Rectal smooth muscle tissue (tissue), 1 donor: ENCODE measurements around the gene ELOVL2.

ENCODE experiments used
- H3K27ac ChIP-seq: one replicate; pipeline ENCODE4 v1.7.0; 2013; ENCODE audit warnings: low read depth, low read length, inconsistent platforms
- H3K27me3 ChIP-seq: one replicate; pipeline ENCODE4 v1.7.0; 2013; ENCODE audit warnings: low read length; ENCODE audit not compliant: control insufficient read depth, insufficient read depth
- H3K36me3 ChIP-seq: one replicate; pipeline ENCODE4 v1.7.0; 2013; ENCODE audit warnings: low read length; ENCODE audit not compliant: control insufficient read depth, insufficient read depth
- H3K4me1 ChIP-seq: one replicate; pipeline ENCODE4 v1.7.0; 2013; ENCODE audit warnings: low read length; ENCODE audit not compliant: control insufficient read depth, insufficient read depth
- H3K4me3 ChIP-seq: one replicate; pipeline ENCODE4 v1.7.0; 2013; ENCODE audit warnings: low read length
- H3K9ac ChIP-seq: one replicate; pipeline ENCODE4 v1.7.0; 2013; ENCODE audit warnings: low read length

Gene ELOVL2

DNA sequence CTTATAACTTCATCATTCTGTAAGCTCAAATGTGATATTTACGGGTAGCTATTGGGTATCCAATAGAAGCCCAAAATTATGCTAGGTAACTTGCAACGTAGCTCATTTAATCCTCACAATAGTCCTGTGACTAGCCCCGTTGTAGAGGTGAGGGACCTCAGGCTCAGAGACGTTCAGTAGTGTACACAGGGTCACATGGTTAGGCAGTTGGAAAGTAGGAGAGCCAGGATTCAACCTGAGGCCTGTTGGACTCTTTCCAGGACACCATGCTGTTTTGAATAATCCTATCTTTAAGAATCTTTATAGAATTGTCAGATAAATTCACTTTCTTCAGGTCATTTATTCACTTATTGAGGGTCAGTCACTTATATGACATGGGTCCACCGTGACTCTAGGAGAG, 9.2 kb upstream of the ELOVL2 start:
- H3K9ac ChIP-seq: no peak overlapping the region
- H3K27me3 ChIP-seq: no peaks in the 10 kb centered on the region
- no peaks in the 10 kb centered on the region for H3K36me3 ChIP-seq
- H3K4me3 ChIP-seq: no peak overlapping the region
- no peak overlapping the region for H3K27ac ChIP-seq
- H3K4me1 ChIP-seq: no peaks in the 10 kb centered on the region

DNA sequence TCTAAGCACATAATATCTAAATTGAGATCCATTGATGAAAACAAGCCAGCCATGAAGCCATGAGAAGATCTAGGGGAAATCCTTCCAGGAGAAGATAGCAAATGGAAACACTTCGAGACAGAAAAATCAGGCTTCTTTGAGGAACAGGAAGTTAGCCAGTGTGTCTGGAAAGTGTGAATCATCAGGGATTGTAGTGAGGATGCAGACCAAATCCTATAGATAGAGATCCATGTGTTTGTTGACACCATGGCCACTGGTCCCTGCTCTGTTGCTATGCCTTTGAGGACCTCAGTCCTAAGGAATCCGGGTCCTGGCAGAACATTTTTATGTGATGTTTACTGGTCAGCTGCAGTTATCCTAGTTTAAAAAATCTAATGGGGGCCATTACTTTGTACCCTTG, 6.6 kb upstream of the ELOVL2 start:
- Histone ChIP-seq H3K36me3 (no peaks in the 10 kb centered on the region), H3K27me3 (no peaks in the 10 kb centered on the region), H3K4me1 (no peaks in the 10 kb centered on the region), H3K27ac (no peak overlapping the region), H3K4me3 (no peak overlapping the region), H3K9ac (no peak overlapping the region)

DNA sequence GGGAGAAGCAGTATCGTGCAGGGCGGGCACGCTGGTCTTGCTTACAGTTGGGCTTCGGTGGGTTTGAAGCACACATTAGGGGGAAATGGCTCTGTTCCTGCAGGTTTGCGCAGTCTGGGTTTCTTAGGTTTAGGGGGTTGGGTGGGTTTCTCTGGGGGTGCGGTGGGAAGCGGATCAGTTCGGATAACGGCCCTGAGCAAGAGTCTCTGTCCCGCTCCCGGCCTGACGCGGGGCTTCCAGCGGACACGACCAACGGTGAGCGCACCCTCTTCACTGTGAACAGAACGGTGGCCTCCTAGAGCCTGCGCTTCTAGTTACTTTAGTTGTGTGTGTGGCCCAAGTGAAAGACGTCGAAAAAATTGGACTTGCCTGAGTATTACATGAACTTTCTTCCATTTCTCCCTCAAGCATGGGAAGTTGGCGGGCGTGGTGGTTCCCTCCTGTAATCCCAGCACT, 635 bp upstream of the ELOVL2 start:
- Histone ChIP-seq H3K27me3 (peaks cover 8% of the 10 kb centered on the region), H3K4me3 (peak overlapping the region; percentile 15), H3K4me1 (no peaks in the 10 kb centered on the region)

DNA sequence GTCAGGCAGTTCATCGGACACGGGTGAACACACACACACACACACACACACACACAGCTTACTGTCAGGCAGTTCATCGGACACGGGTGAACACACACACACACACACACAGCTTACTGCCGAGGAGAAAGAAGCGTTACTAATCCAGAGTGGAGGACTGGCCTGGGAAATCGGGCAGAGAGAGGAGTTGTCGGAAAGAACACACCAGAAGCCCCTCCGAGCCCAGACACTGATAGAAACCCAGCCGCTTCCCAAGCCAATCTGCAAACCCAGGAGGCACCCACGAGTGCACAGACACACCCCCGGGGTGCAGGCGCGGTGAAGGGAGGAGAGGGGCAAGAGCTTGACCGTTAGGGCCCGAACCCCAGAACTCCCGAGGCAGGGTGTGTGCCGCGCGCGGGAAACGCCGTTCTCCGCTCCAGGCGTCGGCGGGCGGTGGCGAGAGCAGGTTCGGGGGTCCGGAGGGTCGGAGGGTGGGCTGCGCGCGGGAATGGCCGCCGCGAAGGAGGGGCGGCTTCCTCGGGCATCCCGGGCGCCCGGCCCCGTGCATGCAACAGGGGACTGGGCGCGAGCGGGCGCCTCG, 636 bp downstream of the ELOVL2 start:
- Histone ChIP-seq H3K4me3 (peak overlapping the region; percentile 5), H3K9ac (no peak overlapping the region), H3K4me1 (no peaks in the 10 kb centered on the region), H3K36me3 (no peaks in the 10 kb centered on the region), H3K27ac (no peak overlapping the region), H3K27me3 (peaks cover 8% of the 10 kb centered on the region)

More for the DNA sequence above, 635 bp upstream of the ELOVL2 start:
- Histone ChIP-seq H3K9ac (no peak overlapping the region), H3K27ac (no peak overlapping the region), H3K36me3 (no peaks in the 10 kb centered on the region)

DNA sequence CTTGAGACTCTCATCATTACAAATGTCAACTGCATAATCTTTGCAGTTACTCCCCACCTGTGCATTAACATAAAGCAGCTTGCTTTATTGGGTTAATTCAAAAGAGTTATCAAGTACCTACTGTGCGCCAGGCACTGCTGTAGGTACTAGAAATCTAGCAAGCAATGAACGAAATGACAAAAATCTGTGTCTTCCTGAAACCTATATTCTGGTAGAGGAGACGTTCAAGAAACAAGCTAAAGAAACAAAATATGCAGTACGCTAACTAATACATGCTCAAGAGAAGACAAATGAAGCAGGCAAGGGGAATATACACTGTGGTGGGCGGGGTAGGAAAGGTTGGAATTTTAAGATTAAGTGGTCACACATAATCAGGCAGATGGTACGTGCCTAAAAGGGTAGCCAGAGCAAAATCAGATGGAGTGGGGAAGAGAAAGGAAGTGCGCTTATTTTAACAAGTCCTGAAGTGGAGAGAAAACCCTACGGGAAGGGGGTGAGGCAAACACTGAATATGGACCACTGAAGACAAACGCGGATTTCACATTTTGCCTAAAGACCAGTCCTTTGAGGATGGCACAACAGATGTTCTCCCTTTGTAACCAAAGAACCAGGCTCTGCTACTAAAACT, 1.2 kb downstream of the ELOVL2 start:
- Histone ChIP-seq H3K36me3 (no peaks in the 10 kb centered on the region), H3K27me3 (peaks cover 8% of the 10 kb centered on the region), H3K9ac (no peak overlapping the region), H3K4me1 (no peaks in the 10 kb centered on the region), H3K4me3 (peak overlapping the region; percentile 21), H3K27ac (no peak overlapping the region)

DNA sequence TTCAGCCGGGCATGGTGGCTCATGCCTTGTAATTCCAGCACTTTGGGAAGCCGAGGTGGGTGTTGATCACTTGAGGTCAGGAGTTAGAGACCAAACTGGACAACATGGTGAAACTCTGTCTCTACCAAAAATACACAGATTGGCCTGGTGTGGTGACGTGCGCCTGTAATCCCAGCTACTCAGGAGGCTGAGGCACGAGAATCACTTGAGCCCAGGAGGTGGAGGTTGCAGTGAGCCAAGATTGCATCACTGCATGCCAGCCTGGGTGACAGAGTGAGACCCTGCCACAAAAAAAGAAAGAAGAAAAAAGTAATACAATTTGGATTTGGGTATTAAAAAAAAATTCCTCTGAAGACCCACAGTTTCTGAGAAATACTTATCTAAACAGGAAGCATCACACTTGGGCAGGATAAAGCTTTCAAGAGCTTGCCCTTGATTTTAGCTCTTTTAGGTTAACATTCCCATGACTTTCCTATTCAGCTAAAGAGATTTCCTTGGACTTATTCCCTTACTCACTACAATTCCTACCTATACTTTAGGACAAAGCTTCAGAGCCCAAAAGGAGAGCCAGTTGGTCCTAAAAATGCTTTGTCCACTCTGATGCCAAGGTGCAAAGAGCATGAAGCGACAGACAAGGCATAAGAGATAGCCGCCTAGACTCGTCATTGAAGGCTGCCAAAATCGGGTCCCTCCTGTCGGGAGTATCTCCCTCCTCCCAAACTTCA, 1.9 kb downstream of the ELOVL2 start:
- Histone ChIP-seq H3K36me3 (no peaks in the 10 kb centered on the region), H3K4me1 (no peaks in the 10 kb centered on the region), H3K4me3 (no peak overlapping the region), H3K27me3 (peaks cover 8% of the 10 kb centered on the region), H3K9ac (no peak overlapping the region), H3K27ac (no peak overlapping the region)

DNA sequence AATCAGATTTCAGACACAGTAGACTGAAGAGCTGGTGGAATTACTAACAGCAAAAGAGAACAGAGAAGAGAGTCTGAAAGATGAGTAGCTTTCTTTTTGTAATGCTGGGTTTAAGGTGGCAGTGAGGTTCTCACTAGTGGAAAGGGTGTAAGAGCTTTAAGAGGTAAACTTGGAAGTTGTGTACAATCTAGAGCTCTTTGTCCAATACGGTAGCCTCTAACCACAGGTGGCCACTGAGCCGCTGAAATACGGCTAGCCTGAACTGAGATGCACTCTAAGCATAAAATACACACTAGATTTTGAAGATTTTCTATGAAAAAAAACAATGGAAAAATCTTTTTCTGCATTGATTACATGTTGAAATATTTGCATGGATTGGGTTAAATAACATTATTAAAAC, 4.0 kb downstream of the ELOVL2 start:
- H3K27me3 ChIP-seq: peaks cover 8% of the 10 kb centered on the region
- H3K4me1 ChIP-seq: no peaks in the 10 kb centered on the region
- no peak overlapping the region for H3K9ac ChIP-seq

DNA sequence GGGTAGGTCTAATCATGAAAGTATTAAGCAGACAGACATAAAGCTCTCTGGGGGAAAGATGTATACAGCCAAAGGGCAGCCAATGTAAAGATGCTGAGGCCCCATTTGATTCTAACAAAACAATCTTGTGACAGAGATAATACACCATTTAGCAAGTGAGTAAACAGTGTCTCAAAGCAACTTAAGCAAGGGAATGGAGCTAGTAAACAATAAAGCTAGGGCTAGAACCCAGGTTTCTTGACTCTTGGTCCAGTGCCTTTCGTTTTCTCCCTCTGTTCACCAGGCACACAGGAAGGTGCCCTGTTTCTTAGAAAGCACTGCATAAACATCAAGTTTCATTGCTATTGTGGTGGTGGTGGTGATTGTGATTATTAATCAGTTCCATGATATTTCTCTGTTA, 5.1 kb downstream of the ELOVL2 start:
- Histone ChIP-seq H3K9ac (no peak overlapping the region), H3K36me3 (no peaks in the 10 kb centered on the region), H3K4me1 (no peaks in the 10 kb centered on the region), H3K27ac (no peak overlapping the region), H3K4me3 (no peak overlapping the region), H3K27me3 (peaks cover 3% of the 10 kb centered on the region)

More for the DNA sequence above, 4.0 kb downstream of the ELOVL2 start:
- H3K36me3 ChIP-seq: no peaks in the 10 kb centered on the region
- no peak overlapping the region for H3K27ac ChIP-seq
- H3K4me3 ChIP-seq: no peak overlapping the region

DNA sequence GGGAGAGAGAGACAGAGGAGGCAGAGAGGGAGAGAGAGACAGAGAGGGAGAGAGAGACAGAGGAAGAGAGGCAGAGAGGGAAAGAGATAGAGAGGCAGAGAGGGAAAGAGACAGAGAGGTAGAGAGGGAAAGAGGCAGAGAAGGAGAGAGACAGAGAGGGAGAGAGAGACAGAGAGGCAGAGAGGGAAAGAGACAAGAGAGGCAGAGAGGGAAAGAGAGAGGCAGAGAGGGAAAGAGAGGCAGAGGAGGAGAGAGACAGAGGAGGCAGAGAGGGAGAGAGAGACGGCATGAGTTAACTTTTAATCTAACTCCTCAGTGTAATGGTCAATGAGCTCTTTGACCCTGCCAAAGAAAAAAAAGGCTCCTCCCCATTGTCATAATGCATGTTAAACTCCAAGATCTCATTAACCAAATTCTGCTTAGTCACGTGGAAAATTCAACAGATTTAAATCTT, 7.1 kb downstream of the ELOVL2 start:
- no peak overlapping the region for H3K4me3 ChIP-seq
- H3K27ac ChIP-seq: no peak overlapping the region
- H3K9ac ChIP-seq: no peak overlapping the region
- H3K36me3 ChIP-seq: no peaks in the 10 kb centered on the region
- no peaks in the 10 kb centered on the region for H3K27me3 ChIP-seq
- H3K4me1 ChIP-seq: no peaks in the 10 kb centered on the region

DNA sequence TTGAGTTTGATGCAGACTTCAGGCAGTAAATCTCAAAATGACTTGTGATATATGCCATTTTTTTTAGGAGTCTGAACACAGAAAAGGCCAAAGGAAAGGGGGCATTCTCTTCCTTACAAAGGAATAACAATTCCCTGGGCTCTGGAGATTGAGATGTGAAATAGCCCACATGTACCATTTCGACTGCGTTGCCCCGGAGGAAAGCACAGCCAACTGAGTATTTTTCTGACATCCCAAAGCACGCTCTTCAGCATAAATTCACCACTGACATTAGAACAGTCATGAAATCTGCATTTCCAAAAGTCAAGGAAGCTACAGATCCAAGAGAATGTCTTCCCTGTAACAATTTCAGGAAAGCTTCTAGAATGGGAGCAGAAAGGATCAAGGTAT, 7.8 kb downstream of the ELOVL2 start:
- H3K9ac ChIP-seq: no peak overlapping the region
- no peak overlapping the region for H3K27ac ChIP-seq
- no peaks in the 10 kb centered on the region for H3K27me3 ChIP-seq
- H3K4me1 ChIP-seq: no peaks in the 10 kb centered on the region
- H3K36me3 ChIP-seq: no peaks in the 10 kb centered on the region
- H3K4me3 ChIP-seq: no peak overlapping the region

DNA sequence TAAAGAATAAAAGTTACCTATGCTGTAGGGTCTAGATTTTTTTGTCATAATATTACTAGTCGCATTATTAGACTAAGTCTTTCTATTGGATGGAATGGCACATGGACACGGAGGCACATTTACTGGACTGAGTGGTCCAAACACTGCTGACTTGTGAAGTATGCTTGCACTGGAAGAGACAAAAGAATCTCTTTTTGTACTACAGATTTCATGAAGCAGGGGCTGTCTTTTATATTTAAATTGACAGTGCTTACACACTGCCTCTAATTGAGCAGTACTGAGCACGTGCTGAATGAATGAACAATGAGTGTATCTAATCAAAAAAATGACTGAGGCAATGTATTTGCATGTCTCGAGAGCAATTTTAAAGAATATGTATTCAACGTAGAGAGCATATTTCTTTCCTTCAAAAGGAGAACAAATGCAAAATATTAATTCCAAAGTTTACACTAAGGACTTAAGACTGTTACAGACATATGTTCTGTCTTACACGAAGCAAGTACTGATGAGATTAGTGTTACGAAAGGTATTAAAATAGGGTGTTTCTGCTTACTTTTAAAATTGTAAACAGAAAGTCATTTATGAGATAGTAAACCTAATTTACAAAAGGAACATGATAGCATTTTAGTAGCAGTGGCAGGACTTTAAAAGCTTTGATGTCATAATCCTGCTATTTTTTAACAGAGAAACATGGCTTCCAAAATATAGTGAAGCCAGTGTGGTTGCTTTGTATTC, 8.3 kb downstream of the ELOVL2 start:
- Histone ChIP-seq H3K27ac (no peak overlapping the region), H3K36me3 (no peaks in the 10 kb centered on the region), H3K9ac (no peak overlapping the region), H3K4me1 (no peaks in the 10 kb centered on the region), H3K27me3 (no peaks in the 10 kb centered on the region), H3K4me3 (no peak overlapping the region)

DNA sequence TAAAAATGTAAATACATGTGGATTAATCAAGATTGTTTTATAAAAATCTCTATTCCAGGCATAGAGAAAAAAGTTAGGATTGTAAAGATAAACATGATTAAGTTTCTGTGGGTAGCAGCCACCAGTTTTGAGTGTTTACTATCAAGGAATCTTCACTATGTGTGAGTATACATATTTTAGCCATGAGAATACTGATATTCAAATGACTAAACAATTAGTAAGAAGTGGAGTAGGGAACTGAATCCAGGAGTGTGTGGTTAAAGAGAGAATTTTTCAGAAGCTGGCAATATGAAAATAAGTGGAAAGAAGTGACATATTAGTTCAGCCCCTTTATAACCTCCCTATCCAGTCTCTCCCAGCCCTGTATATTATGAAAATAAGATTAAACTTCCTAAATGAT, 10.3 kb downstream of the ELOVL2 start:
- H3K36me3 ChIP-seq: no peaks in the 10 kb centered on the region

More for the DNA sequence above, 10.3 kb downstream of the ELOVL2 start:
- Histone ChIP-seq H3K4me1 (no peaks in the 10 kb centered on the region), H3K27me3 (no peaks in the 10 kb centered on the region), H3K9ac (no peak overlapping the region), H3K27ac (no peak overlapping the region), H3K4me3 (no peak overlapping the region)
